K562 (cell line): ENCODE results near the gene SDK1. TPM values are rescaled to one million over a fixed set of nuclear protein-coding genes. Genes with fewer than 3 reads are reported as not detected.

Experiments used
- ATAC-seq: fragments of 200-7000 bp; cut with Tn5 transposase; 3 replicates; pipeline ENCODE4 v1.9.1; 2020; ENCODE audit warnings: moderate library complexity
- BruUV-seq: library from RNA; stranded (reverse); fragments of 400-500 nt; replicated peaks from 2 replicates; lab custom pipeline; 2021; lab: Mats Ljungman, UMichigan
- CTCF ChIA-PET: fragments of 300-600 bp; formaldehyde crosslinking; extraction: SDS; loops from one replicate; lab custom pipeline; 2021; ENCODE audit warnings: low intra/inter-chr PET ratio; lab: Yijun Ruan, JAX
- POLR2A ChIA-PET: fragments of 300-600, 350-650 bp; sonication (Branson Sonifier 250); formaldehyde crosslinking; extraction: SDS; loops from one replicate; lab custom pipeline; 2021; ENCODE audit warnings: antibody characterized with exemption, inconsistent platforms; lab: Yijun Ruan, JAX
- DNase-seq, 4 experiments: peaks; one replicate each; pipeline versions ENCODE4 v3.0.0 to v3.0.0-alpha.2; 2011 to 2018; ENCODE audit warnings: low spot score in 3 of 4, mixed read lengths in 3 of 4; ENCODE audit errors: extremely low read depth in 1 of 4
- FAIRE-seq: peaks from 2 replicates; lab custom pipeline; 2011; peaks lifted over from hg19 to GRCh38; lab: Jason Lieb, UNC
- H2AFZ ChIP-seq: 2 replicates; pipeline ENCODE4 v1.6.0; 2011; ENCODE audit warnings: low read depth, low read length, control low read depth, inconsistent platforms
- H3K27ac ChIP-seq: fragments of 200-600 bp; 3 replicates; pipeline ENCODE4 v1.8.0; 2011; ENCODE audit warnings: low read depth, mild to moderate bottlenecking, control low read depth, inconsistent platforms, low read length, moderate library complexity, mixed read lengths; ENCODE audit errors: extremely low read depth
- H3K27me3 ChIP-seq, 2 experiments: fragments of 300-600 bp in 1 of 2; 2 replicates in 1 of 2; 3 replicates in 1 of 2; pipeline versions ENCODE4 v1.6.0 to v1.8.0; 2011; ENCODE audit warnings: inconsistent platforms in 2 of 2, low read length in 2 of 2, mild to moderate bottlenecking in 1 of 2, mixed read lengths in 1 of 2, moderate library complexity in 1 of 2; ENCODE audit not compliant: control insufficient read depth in 2 of 2, insufficient read depth in 2 of 2
- H3K36me3 ChIP-seq: fragments of 300-600 bp; 3 replicates; pipeline ENCODE4 v1.8.0; 2011; ENCODE audit warnings: mild to moderate bottlenecking, low read length, inconsistent platforms; ENCODE audit not compliant: control insufficient read depth, insufficient read depth
- H3K4me1 ChIP-seq, 2 experiments: fragments of 200-600 bp in 1 of 2; replicated peaks in 1 of 2; 2 replicates in 1 of 2; 3 replicates in 1 of 2; pipeline versions ENCODE4 v1.5.1 to v1.8.0; 2011; ENCODE audit warnings: inconsistent platforms in 2 of 2, low read length in 2 of 2, mild to moderate bottlenecking in 1 of 2, mixed read lengths in 1 of 2, moderate library complexity in 1 of 2; ENCODE audit not compliant: control insufficient read depth in 2 of 2, insufficient read depth in 2 of 2
- H3K4me2 ChIP-seq: 2 replicates; pipeline ENCODE4 v1.6.1; 2011; ENCODE audit warnings: low read length, control low read depth, inconsistent platforms, mixed read lengths; ENCODE audit not compliant: insufficient read depth
- H3K4me3 ChIP-seq: fragments of 200-600 bp; sonication (generic), shearing (Covaris generic); 2 replicates; pipeline ENCODE4 v1.5.1; 2016; ENCODE audit warnings: control low read depth, inconsistent platforms
- H3K79me2 ChIP-seq: fragments of 200-600 bp; 3 replicates; pipeline ENCODE4 v1.8.0; 2011; ENCODE audit warnings: low read length, inconsistent platforms; ENCODE audit not compliant: control insufficient read depth, insufficient read depth
- H3K9ac ChIP-seq, 2 experiments: 2 replicates each; pipeline versions ENCODE4 v1.6.0 to v1.6.1; 2011; ENCODE audit warnings: low read depth in 2 of 2, low read length in 2 of 2, control low read depth in 1 of 2, inconsistent platforms in 1 of 2, mild to moderate bottlenecking in 1 of 2, mixed read lengths in 1 of 2; ENCODE audit not compliant: insufficient read depth in 1 of 2
- H3K9me1 ChIP-seq: one replicate; pipeline ENCODE4 v1.6.0; 2011; ENCODE audit warnings: inconsistent platforms, mild to moderate bottlenecking, low read length, moderate library complexity; ENCODE audit not compliant: control insufficient read depth, insufficient read depth
- H3K9me3 ChIP-seq: replicated peaks from 2 replicates; pipeline ENCODE4 v1.5.1; 2011; ENCODE audit warnings: low read depth, low read length, inconsistent platforms; ENCODE audit not compliant: control insufficient read depth, insufficient read depth
- H4K20me1 ChIP-seq: replicated peaks from 2 replicates; pipeline ENCODE4 v1.6.1; 2011; ENCODE audit warnings: low read length, inconsistent platforms, mixed read lengths; ENCODE audit not compliant: control insufficient read depth, insufficient read depth
- FIP1L1 ChIP-seq: fragments of 200-400 bp; formaldehyde crosslinking; IDR thresholded peaks from 2 replicates; pipeline ENCODE4 v1.6.1; 2018; ENCODE audit warnings: mild to moderate bottlenecking, low read depth, low read length; ENCODE audit not compliant: poor library complexity, severe bottlenecking
- HINFP ChIP-seq: fragments of 450-650 bp; conservative IDR thresholded peaks from 2 replicates; pipeline ENCODE4 v1.6.1; 2016; ENCODE audit warnings: missing genetic modification characterization, low read depth, mild to moderate bottlenecking, control low read depth, missing compliant biosample characterization
- MTA3 ChIP-seq: fragments of 450-650 bp; formaldehyde crosslinking; IDR thresholded peaks from 2 replicates; pipeline ENCODE4 v1.6.1; 2017; ENCODE audit warnings: mild to moderate bottlenecking, borderline replicate concordance
- MXD1 ChIP-seq: fragments of 250-450 bp; sonication (Bioruptor Pico); IDR thresholded peaks from 2 replicates; pipeline ENCODE4 v1.8.0; 2021; ENCODE audit warnings: borderline replicate concordance, mild to moderate bottlenecking, moderate library complexity; ENCODE audit not compliant: poor library complexity, severe bottlenecking
- NKRF ChIP-seq: fragments of 450-650 bp; IDR thresholded peaks from 2 replicates; pipeline ENCODE4 v1.6.1; 2016; ENCODE audit warnings: borderline replicate concordance
- NUFIP1 ChIP-seq: fragments of 450-650 bp; IDR thresholded peaks from 2 replicates; pipeline ENCODE4 v1.6.1; 2018; ENCODE audit not compliant: partially characterized antibody
- PTTG1 ChIP-seq: fragments of 450-650 bp; IDR thresholded peaks from 2 replicates; pipeline ENCODE4 v1.6.1; 2016; ENCODE audit warnings: low read depth, mild to moderate bottlenecking, missing genetic modification characterization, missing compliant biosample characterization
- RBFOX2 ChIP-seq: fragments of 200-400 bp; formaldehyde crosslinking; IDR thresholded peaks from 2 replicates; pipeline ENCODE4 v1.6.1; 2017; ENCODE audit warnings: low read depth, mild to moderate bottlenecking, low read length, moderate library complexity
- RBM39 ChIP-seq: fragments of 200-400 bp; formaldehyde crosslinking; optimal IDR thresholded peaks from 2 replicates; pipeline ENCODE3; 2018; ENCODE audit warnings: low read depth, low read length
- SRF ChIP-seq, 2 experiments: fragments of 250-450, 450-650 bp in 1 of 2; sonication (Bioruptor Pico) in 1 of 2; sonication (generic) in 1 of 2; formaldehyde crosslinking; IDR thresholded peaks; 2 replicates each; pipeline versions ENCODE4 v1.5.0 to v1.5.1; 2020 to 2022; ENCODE audit warnings: mild to moderate bottlenecking in 1 of 2, missing genetic modification reagents in 1 of 2
- ZFPM2 ChIP-seq: fragments of 250-450 bp; sonication (Bioruptor Pico); IDR thresholded peaks from 2 replicates; pipeline ENCODE4 v1.5.1; 2022; ENCODE audit warnings: mild to moderate bottlenecking
- ZNF316 ChIP-seq: fragments of 450-650 bp; IDR thresholded peaks from 2 replicates; pipeline ENCODE4 v1.6.1; 2016
- WGBS: fragments of 100-300 bp; shearing (Covaris generic); methylation state at CpG from one replicate; pipeline ENCODE4 v1.1.6; 2016; ENCODE audit warnings: low coverage, mixed read lengths; ENCODE audit not compliant: insufficient coverage; ENCODE audit errors: missing lambda C conversion rate; 5-methylcytosine and 5-hydroxymethylcytosine counted together
- in situ Hi-C: fragments of 300-500 bp; cut with MboI; formaldehyde crosslinking; loops from 4 replicates; pipeline ENCODE4 v1.15.0; 2018; ENCODE audit warnings: inconsistent platforms, mixed read lengths
- intact Hi-C: fragments of 100-400 bp; cut with micrococcal nuclease; formaldehyde crosslinking; loops from 2 replicates; pipeline ENCODE4 v1.14.2; 2022
- polyA plus RNA-seq, 8 experiments: library from polyadenylated mRNA; depleted of rRNA in 4 of 8; stranded (reverse) in 5 of 8; unstranded in 3 of 8; fragments of >200 nt; fragmentation: Nextera tagmentation in 2 of 8; fragmentation: Illumina TruSeq in 1 of 8; extraction: Ambion mirVana in 2 of 8; extraction: Trizol in 1 of 8; gene quantifications; 2 replicates each; pipeline versions ENCODE4 v1.2.1 to v1.2.3, GENCODE V29; 2011 to 2014; ENCODE audit warnings: inconsistent platforms in 1 of 8, missing spikeins in 1 of 8
- total RNA-seq, 7 experiments: library from RNA; depleted of rRNA in 6 of 7; stranded (reverse); fragments of >200 nt in 6 of 7; fragmentation: Illumina TruSeq in 2 of 7; extraction: Trizol in 2 of 7; gene quantifications; 2 replicates each; pipeline versions ENCODE4 v1.2.1 to v1.2.3, GENCODE V29; 2011 to 2021; ENCODE audit warnings: low replicate concordance in 1 of 7

The SDK1 gene
- total and polyA plus RNA-seq, 9 of the 15 experiments (the other 6 are each of a cell fraction or from before 2014, with no cell fraction given): 0.16 TPM; not detected in 8

- ChIA-PET CTCF (no interaction called here), POLR2A (interaction anchor here (0.6 kb wide), 1 partner anchor 11 kb away, joined by 3 read pairs; the partner anchor contains the start of gene SDK1)
- Histone ChIP-seq H4K20me1 (no peaks in the 10 kb centered on the region), H3K27ac (no peak overlapping the region), H3K4me1 (no peaks in the 10 kb centered on the region), H2AFZ (no peak overlapping the region), H3K4me2 (no peak overlapping the region), H3K9me1 (no peaks in the 10 kb centered on the region), H3K27me3 (peaks cover 0 to 8% of the 10 kb centered on the region in 2 experiments; a peak in 3 of 5 replicates), H3K79me2 (no peaks in the 10 kb centered on the region), H3K4me3 (no peak overlapping the region), H3K36me3 (no peaks in the 10 kb centered on the region), H3K9me3 (no peaks in the 10 kb centered on the region), H3K9ac (no peak overlapping the region)
- in situ Hi-C loops: no loop called here
- ATAC-seq (no peak), DNase-seq (no peak), FAIRE-seq (no peak)
- TF ChIP-seq MTA3 (no peak), RBM39 (no peak), MXD1 (CRISPR knock-in tag) (no peak)
- no TSS peak for BruUV-seq
- intact Hi-C loops: no loop called here
- WGBS: 0% methylated on average over 2 of the region's 2 CpGs
Measured at GRCh38 chr7:3289996-3290395, 11.1 kb upstream of the SDK1 start.

- WGBS: 0% methylated on average over 7 of the region's 7 CpGs
- CTCF ChIA-PET: no interaction called here
- FAIRE-seq: no peak
- TF ChIP-seq NKRF (no peak), PTTG1 (tag) (no peak), ZFPM2 (CRISPR knock-in tag) (no peak), ZNF316 (peak; percentile 48; the same call in 1 of the 2 replicates), HINFP (tag) (no peak), FIP1L1 (no peak), NUFIP1 (no peak), SRF (CRISPR knock-in tag; IDR thresholded peaks at IDR 0.05) (no peak), RBFOX2 (no peak)
Measured at GRCh38 chr7:3292694-3293093, 8.4 kb upstream of the SDK1 start.

More at GRCh38 chr7:3292694-3293093, 8.4 kb upstream of the SDK1 start:
- in situ Hi-C loops: no loop called here
- Histone ChIP-seq H4K20me1 (no peaks in the 10 kb centered on the region), H3K4me3 (no peak overlapping the region), H3K27me3 (peaks cover 0 to 8% of the 10 kb centered on the region in 2 experiments; a peak in 3 of 5 replicates), H3K9me1 (no peaks in the 10 kb centered on the region), H3K9me3 (no peaks in the 10 kb centered on the region), H3K36me3 (no peaks in the 10 kb centered on the region), H3K79me2 (no peaks in the 10 kb centered on the region), H3K27ac (no peak overlapping the region), H3K4me1 (no peaks in the 10 kb centered on the region), H3K9ac (no peak overlapping the region), H3K4me2 (no peak overlapping the region), H2AFZ (no peak overlapping the region)
- intact Hi-C loops: no loop called here
- DNase-seq (no peak), ATAC-seq (no peak)
- POLR2A ChIA-PET: interaction anchor here (1.0 to 1.2 kb wide), 2 partner anchors 10 to 51 kb away, joined by 3 read pairs; no protein-coding TSS in a partner anchor
- BruUV-seq: no TSS peak
